Stimulated activated CD4-positive, alpha-beta T cell treated with anti-CD3 and anti-CD28 coated beads, Interleukin-15, amount 100 ng/mL, for 1 hour (primary cell): ENCODE data around the gene SDK1.
"Not testable (repeated sequence)": the region's sequence is repeated elsewhere in the genome, so short reads cannot be mapped to it uniquely, and the experiment has no call there.

Experiments used
- DNase-seq, 2 donors: peaks; one replicate each; pipeline ENCODE4 v3.0.0-alpha.2; 2020; ENCODE audit warnings: low read depth in 1 of 2, low spot score in 1 of 2

Gene SDK1

DNA sequence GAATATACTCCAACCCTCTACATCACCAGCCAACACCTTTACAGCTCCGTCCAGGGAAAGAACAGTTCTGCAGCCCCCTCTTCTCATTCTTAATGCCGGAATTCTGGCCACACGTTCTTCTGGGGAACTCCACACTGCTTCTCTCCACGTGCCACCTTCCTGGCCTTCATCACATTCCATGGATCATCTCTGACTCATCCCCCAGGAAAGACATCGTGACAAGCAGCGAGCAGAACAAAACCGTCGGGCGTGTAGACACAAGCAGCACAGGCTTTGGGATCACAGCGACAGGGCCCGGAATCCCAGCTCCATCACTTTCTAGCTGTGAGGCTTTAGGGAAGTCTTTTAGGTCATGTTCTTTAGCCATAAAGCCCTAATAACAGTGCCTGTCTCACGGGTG, 790.7 kb downstream of the SDK1 start:
- no peak for DNase-seq

DNA sequence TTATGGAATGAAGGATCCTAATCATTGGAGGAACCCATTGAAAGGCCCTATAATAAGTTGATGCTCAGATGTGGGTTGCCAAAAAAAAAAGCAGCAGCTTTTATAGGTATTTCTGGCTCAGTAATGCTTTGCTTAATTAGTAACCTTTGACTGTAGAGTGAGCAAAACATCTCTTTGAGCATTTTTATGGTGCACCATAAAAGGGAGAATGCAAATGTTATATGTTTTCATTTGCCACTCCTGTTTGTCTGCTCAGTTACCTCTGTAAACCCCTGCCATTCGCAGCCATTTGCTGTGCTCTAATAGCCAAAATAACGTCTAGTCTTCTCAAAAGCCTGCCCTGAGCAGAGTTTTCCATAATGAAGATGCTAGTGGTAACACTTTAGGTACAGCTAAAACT, 792.0 kb downstream of the SDK1 start:
- no peak for DNase-seq

DNA sequence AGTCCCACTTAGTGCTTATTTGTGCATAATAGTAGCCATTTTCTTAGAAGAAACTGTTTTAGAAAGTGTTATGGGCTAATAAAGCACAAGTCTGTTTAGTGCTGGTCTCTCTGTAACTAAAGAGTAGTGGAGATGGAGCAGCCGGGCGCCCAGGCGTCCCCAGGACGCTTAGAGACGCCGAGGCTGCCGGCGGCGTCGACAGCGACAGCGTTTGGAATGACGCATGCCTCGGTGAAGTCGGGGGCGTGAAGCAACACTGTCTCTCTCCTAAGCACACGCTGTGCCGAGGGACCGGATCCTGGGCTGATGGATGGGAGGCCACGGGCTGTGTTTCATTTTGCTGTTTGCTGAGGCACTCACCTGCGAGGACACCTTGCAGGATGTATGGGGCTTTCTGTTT, 792.4 kb downstream of the SDK1 start:
- DNase-seq = no peak

DNA sequence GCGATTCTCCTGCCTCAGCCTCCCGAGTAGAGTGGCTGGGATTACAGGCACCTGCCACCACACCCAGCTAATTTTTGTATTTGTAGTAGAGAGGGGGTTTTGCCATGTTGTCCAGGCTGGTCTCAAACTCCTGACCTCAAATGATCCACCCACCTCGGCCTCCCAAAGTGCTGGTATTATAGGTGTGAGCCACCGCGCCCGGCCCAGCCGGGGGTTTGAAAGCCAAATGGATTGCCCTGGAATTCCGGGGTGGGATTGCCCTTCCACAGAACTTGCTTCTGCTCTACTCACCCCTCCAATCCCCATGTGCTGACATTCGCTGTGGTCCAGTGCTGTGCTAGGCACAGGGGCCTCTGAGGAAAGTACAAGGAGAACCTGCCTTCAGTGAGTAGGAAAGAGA, 793.1 kb downstream of the SDK1 start:
- DNase-seq = not testable (repeated sequence)

GRCh38 chr7:4097001-4097609, 796.1 kb downstream of the SDK1 start:
- no peak for DNase-seq

- DNase-seq = no peak
These were observed 797.1 kb downstream of the SDK1 start for GRCh38 chr7:4098169-4098568.

DNA sequence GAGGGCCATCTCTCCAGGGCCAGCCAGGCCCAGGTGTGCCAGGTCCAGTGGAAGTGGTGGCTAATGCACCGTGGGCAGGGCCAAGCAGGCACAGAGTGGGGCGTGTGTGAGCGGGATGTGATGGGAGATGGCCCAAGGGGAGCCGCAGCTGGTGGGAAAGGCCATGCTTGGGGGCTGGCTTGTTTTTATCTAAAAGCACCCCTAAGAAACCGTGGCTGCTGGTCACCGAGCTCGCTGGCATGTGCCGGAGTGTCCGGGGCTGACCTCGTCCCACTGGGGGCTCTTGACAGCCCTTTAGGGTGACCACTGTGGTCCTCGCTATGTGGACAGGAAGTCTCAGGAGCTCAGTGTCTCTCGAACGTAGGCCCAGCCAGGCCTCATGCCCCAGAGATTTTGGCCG, 798.6 kb downstream of the SDK1 start:
- no peak for DNase-seq

GRCh38 chr7:4100148-4100547, 799.1 kb downstream of the SDK1 start:
- DNase-seq = no peak

- no peak for DNase-seq
These were observed 799.6 kb downstream of the SDK1 start for GRCh38 chr7:4100691-4101090.

- no peak for DNase-seq
These were observed 801.3 kb downstream of the SDK1 start for GRCh38 chr7:4102231-4102841.

DNA sequence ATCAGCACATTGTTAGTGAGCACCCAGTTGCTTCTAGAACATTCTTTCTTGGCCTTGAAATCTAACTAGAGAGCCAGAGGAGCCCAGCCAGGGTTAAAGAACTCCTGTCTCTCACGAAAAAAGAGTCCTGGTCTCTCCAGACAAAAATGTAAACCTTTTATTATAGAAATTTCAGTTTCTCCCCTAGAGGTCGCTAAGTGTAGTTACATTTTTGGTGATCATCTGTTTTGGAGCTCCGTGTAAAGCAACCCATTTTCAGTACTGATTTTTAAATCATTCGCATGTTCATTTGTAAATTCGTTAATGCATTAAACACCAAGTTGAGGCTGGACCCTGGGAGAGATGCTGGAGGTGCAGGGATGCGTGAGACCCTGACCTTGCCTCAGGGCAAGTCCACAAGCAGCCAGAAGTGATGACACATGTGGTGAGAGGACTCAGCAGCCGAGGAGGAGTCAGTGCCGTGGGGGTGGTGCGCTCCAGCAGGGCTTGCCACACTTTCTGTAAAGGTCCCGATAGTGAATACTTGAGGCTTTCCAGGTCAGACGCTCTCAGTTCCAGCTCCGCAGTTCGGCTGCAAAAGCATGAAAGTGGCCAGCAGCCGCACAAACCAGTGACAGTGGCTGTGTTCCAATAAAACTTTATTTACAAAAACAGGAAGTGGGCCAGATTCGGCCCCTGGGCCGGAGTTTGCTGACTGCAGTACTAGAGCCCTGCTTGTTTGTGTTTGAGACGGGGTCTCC, 802.5 kb downstream of the SDK1 start:
- no peak for DNase-seq

GRCh38 chr7:4107839-4108238, 806.8 kb downstream of the SDK1 start:
- no peak for DNase-seq

GRCh38 chr7:4108951-4109350, 807.9 kb downstream of the SDK1 start:
- no peak for DNase-seq

GRCh38 chr7:4109481-4110110, 808.5 kb downstream of the SDK1 start:
- no peak for DNase-seq

DNA sequence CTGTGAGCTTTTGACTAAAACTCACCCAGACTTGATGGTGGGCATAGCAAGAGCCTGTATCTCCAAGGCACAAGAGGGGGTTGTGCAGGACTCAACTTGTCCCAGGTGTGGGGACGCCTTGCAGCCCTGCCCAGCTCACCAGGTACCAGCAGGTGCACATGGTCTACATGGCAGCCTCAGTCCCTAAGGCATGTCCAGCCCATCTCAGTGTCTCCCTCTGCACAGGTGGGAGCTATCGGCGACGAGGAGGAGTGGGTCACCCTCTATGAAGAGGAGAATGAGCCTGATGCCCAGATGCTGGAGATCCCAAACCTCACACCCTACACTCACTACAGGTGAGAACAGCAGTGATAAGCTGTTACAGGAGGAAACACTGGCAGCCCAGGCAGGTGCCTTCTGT, 809.4 kb downstream of the SDK1 start:
- DNase-seq = no peak

DNA sequence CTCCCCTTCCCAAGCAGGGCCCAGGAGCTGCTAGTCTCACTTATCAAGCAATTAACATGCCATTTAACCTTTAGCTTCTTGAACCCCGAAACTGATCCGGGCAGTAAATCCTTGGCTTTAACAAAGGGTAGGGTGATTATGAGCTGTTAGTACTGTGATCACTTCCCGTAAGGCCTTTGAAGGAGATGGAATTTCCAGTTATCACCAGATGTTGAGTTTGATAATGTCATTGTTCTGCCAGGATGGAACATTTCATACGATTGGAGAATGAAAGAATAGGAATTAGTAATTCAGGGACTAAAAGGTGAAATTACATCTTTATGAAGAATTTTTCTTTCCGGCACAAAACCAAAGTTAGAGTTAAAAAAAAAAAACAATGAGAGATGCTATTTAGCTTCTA, 810.1 kb downstream of the SDK1 start:
- DNase-seq = no peak

GRCh38 chr7:4113271-4113670, 812.2 kb downstream of the SDK1 start:
- no peak for DNase-seq

DNA sequence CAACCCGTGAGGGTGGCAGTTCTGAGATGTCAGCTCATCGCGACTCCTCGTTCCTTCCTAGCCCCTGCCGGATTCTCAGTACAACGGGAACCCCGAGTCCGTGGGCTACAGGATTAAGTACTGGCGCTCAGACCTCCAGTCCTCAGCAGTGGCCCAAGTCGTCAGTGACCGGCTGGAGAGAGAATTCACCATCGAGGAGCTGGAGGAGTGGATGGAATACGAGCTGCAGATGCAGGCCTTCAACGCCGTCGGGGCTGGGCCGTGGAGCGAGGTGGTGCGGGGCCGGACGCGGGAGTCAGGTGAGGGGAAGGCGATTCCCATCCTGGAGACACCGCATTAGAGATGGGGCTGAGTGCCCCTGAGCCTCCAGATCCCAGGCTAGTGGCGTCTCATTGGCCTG, 812.9 kb downstream of the SDK1 start:
- no peak for DNase-seq

GRCh38 chr7:4115442-4115841, 814.4 kb downstream of the SDK1 start:
- no peak for DNase-seq

GRCh38 chr7:4115941-4116610, 815.0 kb downstream of the SDK1 start:
- DNase-seq = no peak

DNA sequence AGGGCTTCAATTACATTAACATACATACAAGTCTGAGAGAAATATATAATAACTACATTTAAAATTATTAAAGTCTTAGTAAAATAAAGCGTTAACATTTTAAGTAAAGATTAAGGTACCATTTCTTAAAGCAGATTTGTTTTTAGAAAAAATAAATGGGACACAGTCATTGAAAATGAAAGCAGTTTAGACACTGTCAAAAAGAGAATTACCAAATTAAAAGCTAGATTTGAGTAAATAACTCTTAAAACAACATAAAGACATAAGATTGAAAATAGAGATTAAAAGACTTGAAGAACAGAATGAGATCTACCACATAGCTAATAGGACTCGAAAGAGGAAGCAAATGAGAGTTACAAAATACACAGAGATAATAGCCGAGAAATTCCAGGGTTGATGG, 818.8 kb downstream of the SDK1 start:
- DNase-seq = no peak

DNA sequence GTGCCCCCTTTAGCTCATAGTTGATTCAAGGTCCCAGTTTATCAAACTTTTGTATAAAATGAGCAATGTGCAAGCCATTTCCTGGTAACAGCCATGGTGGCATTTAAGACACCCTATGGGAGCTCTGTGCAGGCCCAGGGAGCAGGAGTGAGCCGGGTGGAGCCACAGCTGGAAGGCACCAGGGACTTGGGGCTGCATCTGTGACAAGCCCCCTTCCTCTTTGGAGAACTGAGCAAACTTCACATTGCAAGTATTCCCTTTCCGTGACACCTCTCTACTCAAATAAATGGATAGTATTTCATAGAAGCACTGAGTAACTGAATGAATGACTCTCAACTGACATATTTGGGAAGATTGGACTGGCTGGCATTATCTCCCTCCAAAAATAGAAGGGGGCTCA, 822.3 kb downstream of the SDK1 start:
- no peak for DNase-seq
